ENCODE results near the gene CABYR.

GRCh38 chr18:24181806-24182205 lies 42.9 kb downstream of the CABYR start:
- no peak for TF ChIP-seq CTCF (IDR thresholded peaks at IDR 0.05)
- TF ChIP-seq POLR2A (IDR thresholded peaks at IDR 0.05), result no peak
